KMS-11 (cell line): ENCODE measurements around the gene HIRIP3.

Source experiments
- H2AFZ ChIP-seq: fragments of 200-600 bp; sonication (generic); 2 replicates; pipeline ENCODE4 v1.6.1; 2016; ENCODE audit warnings: antibody characterized with exemption, mixed run types, low read depth
- H3K27ac ChIP-seq: fragments of 200-600 bp; sonication (generic); 2 replicates; pipeline ENCODE4 v1.6.1; 2016; ENCODE audit warnings: mild to moderate bottlenecking, mixed run types
- H3K27me3 ChIP-seq: fragments of 200-600 bp; sonication (generic); 2 replicates; pipeline ENCODE4 v1.6.1; 2017; ENCODE audit warnings: mild to moderate bottlenecking, low read depth, mixed run types, moderate library complexity; ENCODE audit not compliant: insufficient read depth
- H3K36me3 ChIP-seq: fragments of 200-600 bp; sonication (generic); 2 replicates; pipeline ENCODE4 v1.6.1; 2017; ENCODE audit warnings: mild to moderate bottlenecking, mixed run types; ENCODE audit not compliant: insufficient read depth
- H3K4me1 ChIP-seq: fragments of 200-600 bp; sonication (generic); 2 replicates; pipeline ENCODE4 v1.6.1; 2016; ENCODE audit warnings: mild to moderate bottlenecking, low read depth, mixed run types; ENCODE audit not compliant: poor library complexity, severe bottlenecking
- H3K4me2 ChIP-seq: fragments of 200-600 bp; sonication (generic); 2 replicates; pipeline ENCODE4 v1.7.0; 2016; ENCODE audit warnings: mild to moderate bottlenecking, mixed run types
- H3K4me3 ChIP-seq: fragments of 200-600 bp; sonication (generic); IDR thresholded peaks from 2 replicates; pipeline ENCODE4 v1.6.1; 2017; ENCODE audit warnings: low read depth, low read length, mixed read lengths; ENCODE audit not compliant: insufficient read depth
- H3K79me2 ChIP-seq: fragments of 200-600 bp; sonication (generic); 2 replicates; pipeline ENCODE4 v1.6.1; 2016; ENCODE audit warnings: low read depth, mixed run types; ENCODE audit not compliant: insufficient read depth
- H3K9ac ChIP-seq: fragments of 200-600 bp; sonication (generic); 2 replicates; pipeline ENCODE4 v1.6.1; 2016; ENCODE audit warnings: mild to moderate bottlenecking, mixed run types
- H4K20me1 ChIP-seq: fragments of 200-600 bp; sonication (generic); 2 replicates; pipeline ENCODE4 v1.6.1; 2016; ENCODE audit warnings: mild to moderate bottlenecking, mixed run types; ENCODE audit not compliant: insufficient read depth
- CTCF ChIP-seq: fragments of 200-600 bp; sonication (generic); conservative IDR thresholded peaks from 2 replicates; pipeline ENCODE4 v1.6.1; 2017; ENCODE audit warnings: low read depth, mild to moderate bottlenecking, antibody characterized with exemption, low read length, moderate library complexity, mixed read lengths

Gene HIRIP3

GRCh38 chr16:29984764-29985147, 10.7 kb downstream of the HIRIP3 start:
- H3K79me2 ChIP-seq, result no peaks in the 10 kb centered on the region
- no peaks in the 10 kb centered on the region for H4K20me1 ChIP-seq
- no peak overlapping the region for H3K27ac ChIP-seq
- H3K4me2 ChIP-seq, result no peak overlapping the region
- no peak for TF ChIP-seq CTCF
- H3K36me3 ChIP-seq, result no peaks in the 10 kb centered on the region
- H2AFZ ChIP-seq, result no peak overlapping the region
- H3K4me3 ChIP-seq, result no peak overlapping the region
- no peaks in the 10 kb centered on the region for H3K4me1 ChIP-seq
- H3K9ac ChIP-seq, result no peak overlapping the region
- no peaks in the 10 kb centered on the region for H3K27me3 ChIP-seq

GRCh38 chr16:29984137-29984763, 11.2 kb downstream of the HIRIP3 start:
- Histone ChIP-seq H3K4me1 (no peaks in the 10 kb centered on the region), H4K20me1 (no peaks in the 10 kb centered on the region), H3K4me3 (no peak overlapping the region), H2AFZ (no peak overlapping the region), H3K4me2 (no peak overlapping the region), H3K79me2 (no peaks in the 10 kb centered on the region), H3K36me3 (no peaks in the 10 kb centered on the region), H3K27me3 (no peaks in the 10 kb centered on the region), H3K9ac (no peak overlapping the region), H3K27ac (no peak overlapping the region)
- TF ChIP-seq CTCF, result no peak

- Histone ChIP-seq H3K4me2 (no peak overlapping the region), H3K4me3 (no peak overlapping the region), H3K36me3 (no peaks in the 10 kb centered on the region; the same call in 1 of the 2 replicates), H3K27me3 (no peaks in the 10 kb centered on the region), H3K4me1 (no peaks in the 10 kb centered on the region), H3K79me2 (no peaks in the 10 kb centered on the region), H4K20me1 (no peaks in the 10 kb centered on the region), H2AFZ (no peak overlapping the region), H3K27ac (no peak overlapping the region), H3K9ac (no peak overlapping the region)
- TF ChIP-seq CTCF, result no peak
These were observed 11.8 kb downstream of the HIRIP3 start for GRCh38 chr16:29983420-29984136.

GRCh38 chr16:29982560-29983419, 12.6 kb downstream of the HIRIP3 start:
- Histone ChIP-seq H3K4me1 (no peaks in the 10 kb centered on the region), H4K20me1 (no peaks in the 10 kb centered on the region), H3K36me3 (no peaks in the 10 kb centered on the region; the same call in 1 of the 2 replicates), H3K4me2 (no peak overlapping the region), H3K79me2 (no peaks in the 10 kb centered on the region), H3K4me3 (no peak overlapping the region), H2AFZ (no peak overlapping the region), H3K27me3 (no peaks in the 10 kb centered on the region), H3K27ac (no peak overlapping the region), H3K9ac (no peak overlapping the region)
- no peak for TF ChIP-seq CTCF
